ENCODE data around the gene CYFIP2. TPM values are rescaled to one million over a fixed set of nuclear protein-coding genes. Genes with fewer than 3 reads are reported as not detected.

Gene CYFIP2
- total and polyA plus RNA-seq, 2 of the 13 experiments (the other 11 are each of a cell fraction or from before 2014, with no cell fraction given) = 22.6 to 30.3 TPM

GRCh38 chr5:157216391-157217142, 49.4 kb upstream of the CYFIP2 start:
- Histone ChIP-seq H3K9me3 (ENCODE audit: low read length) (no peaks in the 10 kb centered on the region), H3K36me3 (replicated peaks in 1 of 2; ENCODE audit: control insufficient read depth in 1 of 2, insufficient read depth in 2 of 2, low read length in 2 of 2) (no peaks in the 10 kb centered on the region), H3K4me1 (ENCODE audit: insufficient read depth, low read length) (no peaks in the 10 kb centered on the region), H3K27ac (ENCODE audit: extremely low read length, insufficient read depth, low read length) (no peak overlapping the region), H3K79me2 (ENCODE audit: insufficient read depth, low read length) (no peaks in the 10 kb centered on the region), H3K9ac (ENCODE audit: insufficient read depth, low read depth, low read length) (no peak overlapping the region), H4K20me1 (ENCODE audit: insufficient read depth, low read length) (no peaks in the 10 kb centered on the region), H3K27me3 (ENCODE audit: control insufficient read depth in 1 of 2, insufficient read depth in 2 of 2, low read length in 2 of 2) (0 out of 5 replicates have a peak, but pooled peaks cover 0 to 1% of the 10 kb centered on the region in 2 experiments), H3K4me3 (replicated peaks in 1 of 3; ENCODE audit: insufficient read depth in 1 of 3, low read depth in 2 of 3, low read length in 3 of 3) (no peak overlapping the region), H3K4me2 (ENCODE audit: low read depth, low read length) (no peak overlapping the region), H2AFZ (ENCODE audit: low read length) (no peak overlapping the region)
- no TSS peak for BruUV-seq (replicated peaks)
- ATAC-seq (no peak), FAIRE-seq (no peak), DNase-seq (ENCODE audit: low spot score) (no peak)
- in situ Hi-C loops (cut with HindIII; ENCODE audit: extremely low pct_ligation_motif_present, low pct_unique_long_range_greater_than_20kb) (no loop called here), intact Hi-C loops (cut with micrococcal nuclease; ENCODE audit: unreplicated experiment) (no loop called here)
- CTCF ChIA-PET (ENCODE audit: low intra/inter-chr PET ratio, low total read pairs) = no interaction called here
- WGBS (ENCODE audit: low lambda C conversion rate) = 9% methylated on average over 6 of the region's 6 CpGs
- POLR2A ChIA-PET = no interaction called here
- TF ChIP-seq CREB1 (IDR thresholded peaks at IDR 0.05) (no peak), CREB1 (CRISPR knock-in tag; IDR thresholded peaks at IDR 0.05) (no peak), GZF1 (CRISPR knock-in tag; IDR thresholded peaks at IDR 0.05) (no peak), LCORL (IDR thresholded peaks at IDR 0.05) (no peak), LCORL (CRISPR knock-in tag; IDR thresholded peaks at IDR 0.05) (no peak), ZNF766 (CRISPR knock-in tag; IDR thresholded peaks at IDR 0.05; ENCODE audit: borderline replicate concordance) (no peak), ZFP91 (CRISPR knock-in tag; IDR thresholded peaks at IDR 0.05; ENCODE audit: borderline replicate concordance) (no peak), GMEB2 (CRISPR knock-in tag; IDR thresholded peaks at IDR 0.05; ENCODE audit: low read depth) (no peak), IRF1 (CRISPR knock-in tag; IDR thresholded peaks at IDR 0.05; ENCODE audit: low read depth) (no peak), TFAP4 (IDR thresholded peaks at IDR 0.05; ENCODE audit: borderline replicate concordance, low read depth) (no peak), EHMT2 (IDR thresholded peaks at IDR 0.05; ENCODE audit: borderline replicate concordance, low read depth, low read length) (no peak), ZNF713 (CRISPR knock-in tag; IDR thresholded peaks at IDR 0.05) (no peak), CEBPG (CRISPR knock-in tag; IDR thresholded peaks at IDR 0.05) (no peak)
